Mucosa of gallbladder (tissue), 1 donor: ENCODE measurements around the gene VTI1A. TPM values are rescaled to one million over a fixed set of nuclear protein-coding genes. Genes with fewer than 3 reads are reported as not detected.
A peak's percentile ranks its signal among the peaks of the same experiment; 100 is the strongest.
"Not testable (repeated sequence)": the region's sequence is repeated elsewhere in the genome, so short reads cannot be mapped to it uniquely, and the experiment has no call there.

Experiments
- DNase-seq: peaks from one replicate; pipeline ENCODE4 v3.0.0-alpha.2; 2020; ENCODE audit warnings: low spot score
- total RNA-seq: library from RNA; stranded (reverse); gene quantifications from one replicate; pipeline ENCODE4 v1.2.1, GENCODE V29; 2021
- donor health status: DM: no; HTN: no; CAD: no.

Gene VTI1A
- total RNA-seq, 1 donor from 2014 or later, result 28.1 TPM

GRCh38 chr10:112588225-112588990, 141.4 kb downstream of the VTI1A start:
- DNase-seq, result no peak

GRCh38 chr10:112589081-112589480, 142.1 kb downstream of the VTI1A start:
- no peak for DNase-seq

GRCh38 chr10:112590786-112591185, 143.8 kb downstream of the VTI1A start:
- DNase-seq, result not testable (repeated sequence)

- no peak for DNase-seq
These were observed 146.0 kb downstream of the VTI1A start for GRCh38 chr10:112593023-112593422.

GRCh38 chr10:112601214-112602090, 154.4 kb downstream of the VTI1A start:
- no peak for DNase-seq

GRCh38 chr10:112603062-112603461, 156.0 kb downstream of the VTI1A start:
- DNase-seq, result no peak

- no peak for DNase-seq
These were observed 158.0 kb downstream of the VTI1A start for GRCh38 chr10:112605063-112605462.

GRCh38 chr10:112607506-112607905, 160.5 kb downstream of the VTI1A start:
- no peak for DNase-seq

- DNase-seq, result no peak
These were observed 166.6 kb downstream of the VTI1A start for GRCh38 chr10:112613620-112614019.

- no peak for DNase-seq
These were observed 167.1 kb downstream of the VTI1A start for GRCh38 chr10:112614072-112614471.

- no peak for DNase-seq
These were observed 167.6 kb downstream of the VTI1A start for GRCh38 chr10:112614586-112614985.

- DNase-seq, result no peak
These were observed 168.3 kb downstream of the VTI1A start for GRCh38 chr10:112615269-112615668.

- no peak for DNase-seq
These were observed 169.6 kb downstream of the VTI1A start for GRCh38 chr10:112616647-112617046.

- DNase-seq, result no peak
These were observed 171.8 kb downstream of the VTI1A start for GRCh38 chr10:112618814-112619213.

- DNase-seq, result no peak
These were observed 172.5 kb downstream of the VTI1A start for GRCh38 chr10:112619556-112619955.

GRCh38 chr10:112622786-112623185, 175.8 kb downstream of the VTI1A start:
- no peak for DNase-seq

GRCh38 chr10:112624546-112625048, 177.6 kb downstream of the VTI1A start:
- DNase-seq, result no peak

GRCh38 chr10:112628951-112629609, 182.1 kb downstream of the VTI1A start:
- DNase-seq, result no peak

- peak; percentile 26 for DNase-seq
These were observed 184.7 kb downstream of the VTI1A start for GRCh38 chr10:112631501-112632400.

GRCh38 chr10:112634096-112634830, 187.2 kb downstream of the VTI1A start:
- DNase-seq, result no peak
